GM21717 (cell line): ENCODE results near the gene SVIL.
"Not testable (repeated sequence)": the region's sequence is repeated elsewhere in the genome, so short reads cannot be mapped to it uniquely, and the experiment has no call there.

Source experiments
- ATAC-seq: cut with Tn5 transposase; IDR thresholded peaks from one replicate; pipeline ENCODE4 v1.9.1; 2021; ENCODE audit warnings: mild to moderate bottlenecking, moderate library complexity; ENCODE audit not compliant: unreplicated experiment

SVIL gene

DNA sequence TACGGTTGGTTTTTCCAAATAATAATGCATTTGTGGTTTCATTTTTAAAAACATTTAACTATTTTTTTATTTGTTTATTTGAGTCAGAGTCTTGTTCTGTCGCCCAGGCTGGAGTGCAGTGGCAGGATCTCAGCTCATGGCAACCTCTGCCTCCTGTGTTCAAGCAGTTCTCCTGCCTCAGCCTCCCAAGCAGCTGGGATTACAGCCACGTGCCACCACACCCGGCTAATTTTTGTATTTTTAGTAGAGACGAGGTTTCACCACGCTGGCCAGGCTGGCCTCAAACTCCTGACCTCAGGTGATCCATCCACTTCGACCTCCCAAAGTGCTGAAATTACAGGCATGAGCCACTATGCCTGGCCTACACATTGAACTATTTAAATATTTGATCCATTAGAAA lies 28.1 kb downstream of the SVIL start:
- not testable (repeated sequence) for ATAC-seq

DNA sequence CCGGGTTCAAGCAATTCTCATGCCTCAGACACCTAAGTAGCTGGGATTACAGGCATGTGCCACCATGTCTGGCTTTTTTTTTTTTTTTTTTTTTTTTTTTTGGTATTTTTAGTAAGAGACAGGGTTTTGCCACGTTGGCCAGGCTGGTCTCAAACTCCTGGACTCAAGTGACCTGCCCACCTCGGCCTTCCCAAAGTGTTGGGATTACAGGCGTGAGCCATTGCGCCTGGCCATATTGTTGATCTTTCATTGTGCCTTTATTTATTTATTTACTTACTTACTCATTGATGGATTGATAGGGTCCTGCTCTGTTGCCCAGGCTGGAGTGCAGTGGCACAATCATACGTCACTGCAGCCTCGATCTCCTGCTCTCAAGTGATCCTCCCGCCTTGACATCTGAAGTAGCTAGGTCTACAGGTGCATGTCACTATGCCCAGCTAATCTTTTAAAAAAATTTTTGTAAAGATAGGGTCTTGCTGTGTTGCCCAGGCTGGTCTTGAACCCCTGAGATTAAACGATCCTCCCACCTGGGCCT lies 30.4 kb downstream of the SVIL start:
- no peak for ATAC-seq

DNA sequence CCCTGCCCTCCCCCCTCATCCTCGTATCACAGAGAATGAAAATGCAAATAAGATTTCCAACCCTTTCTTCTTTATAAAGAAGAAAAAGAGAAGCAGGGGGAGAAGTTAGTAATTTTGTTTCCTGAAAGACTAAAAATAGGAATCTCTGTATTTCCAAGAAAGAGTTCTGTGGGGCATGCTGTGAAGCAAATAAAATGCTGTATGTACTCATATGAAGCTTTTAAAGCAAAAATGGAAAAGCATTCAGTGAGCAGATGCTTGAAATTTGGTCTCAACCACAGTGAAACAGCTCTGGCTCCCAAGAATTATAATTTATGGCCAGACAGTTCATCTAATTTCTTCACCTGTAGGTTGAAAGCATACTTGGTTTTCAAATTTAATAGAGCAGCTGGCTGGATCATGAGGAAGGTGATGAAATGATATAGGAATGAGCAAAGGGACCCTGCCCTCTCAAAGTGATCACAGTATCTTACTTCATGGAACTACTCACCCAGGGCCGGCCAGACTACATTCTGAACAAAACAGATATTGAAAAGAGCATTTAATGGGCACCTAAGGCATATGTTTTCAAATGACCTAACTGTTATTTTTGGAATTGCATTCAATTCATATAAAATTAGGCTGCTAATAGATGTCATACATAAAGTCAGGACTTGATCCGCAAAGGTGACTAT lies 31.4 kb downstream of the SVIL start:
- ATAC-seq: no peak

DNA sequence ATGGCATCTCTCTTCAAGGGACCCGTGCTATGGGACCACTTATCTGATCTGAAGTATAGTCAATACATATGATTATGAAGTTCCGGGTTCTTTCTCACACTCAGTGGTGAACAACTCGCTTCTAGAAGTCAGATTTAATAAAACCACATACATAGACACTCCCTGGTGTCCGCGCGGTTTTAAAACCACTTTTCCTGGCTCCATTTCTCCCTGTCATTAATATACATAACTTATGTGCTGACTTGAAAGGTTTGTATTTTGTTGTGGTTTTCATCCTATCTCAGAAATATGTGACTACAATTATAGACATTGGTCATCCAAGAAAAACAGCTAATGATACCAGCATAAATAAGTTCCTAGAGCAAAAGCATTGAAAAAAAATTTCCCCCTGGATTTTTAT lies 34.0 kb downstream of the SVIL start:
- no peak for ATAC-seq

DNA sequence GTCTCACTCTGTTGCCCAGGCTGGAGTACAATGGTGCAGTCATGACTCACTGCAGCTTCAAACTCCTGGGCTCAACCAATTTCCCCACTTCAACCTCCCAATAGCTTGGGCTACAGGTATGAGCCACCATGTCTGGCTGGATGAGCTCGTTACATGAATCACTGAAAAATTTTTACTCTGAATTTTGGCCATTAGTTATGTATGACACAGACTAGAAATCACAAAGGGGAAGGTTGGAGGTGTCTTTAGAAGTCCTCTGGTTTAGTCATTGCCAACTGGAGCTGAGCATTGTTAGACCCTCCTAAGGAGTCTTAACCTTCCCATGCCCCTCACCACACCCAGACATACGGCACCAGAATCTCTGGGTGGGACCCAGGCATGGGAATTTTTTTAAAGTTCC lies 34.7 kb downstream of the SVIL start:
- no peak for ATAC-seq

DNA sequence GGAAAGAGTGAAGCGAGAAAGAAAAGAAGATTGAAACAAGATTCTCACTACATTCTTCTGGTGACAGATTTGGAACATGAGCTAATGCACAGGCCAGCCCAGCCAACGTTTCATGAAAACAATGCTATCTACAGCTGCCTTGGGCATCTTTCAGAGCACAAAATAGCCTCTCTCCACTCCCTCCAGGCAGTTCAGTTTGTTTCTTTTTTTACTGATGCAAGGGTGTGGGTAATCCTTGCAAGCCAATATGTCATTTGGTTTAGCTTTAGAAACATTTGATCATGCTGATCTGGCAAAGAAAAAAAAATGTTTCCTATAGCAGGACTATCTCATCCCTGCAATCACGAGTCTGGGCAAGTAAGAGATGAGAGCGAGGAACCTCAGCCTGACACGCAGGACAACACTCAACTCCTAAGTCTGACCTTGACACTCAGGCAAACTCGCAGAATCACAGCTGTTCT lies 35.9 kb downstream of the SVIL start:
- no peak for ATAC-seq

DNA sequence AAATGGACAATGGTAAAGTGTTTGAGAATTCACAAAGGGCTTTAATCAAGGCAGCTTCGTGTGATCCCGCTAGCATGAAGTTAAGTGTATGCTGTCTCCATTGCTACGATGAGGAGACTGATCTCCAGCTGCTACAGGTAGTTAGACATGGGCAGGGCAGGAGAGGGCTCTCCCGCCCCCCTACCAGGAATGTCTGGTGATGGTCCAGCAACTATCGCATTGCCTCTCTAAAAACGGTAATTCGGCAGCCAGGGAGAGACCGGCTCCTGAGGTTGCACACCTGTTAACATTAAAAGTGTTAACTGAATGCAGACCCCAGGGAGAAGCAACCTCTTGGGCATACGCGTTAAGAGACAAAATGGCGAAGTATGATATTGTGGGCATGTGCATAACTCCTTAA lies 37.9 kb downstream of the SVIL start:
- ATAC-seq: no peak

DNA sequence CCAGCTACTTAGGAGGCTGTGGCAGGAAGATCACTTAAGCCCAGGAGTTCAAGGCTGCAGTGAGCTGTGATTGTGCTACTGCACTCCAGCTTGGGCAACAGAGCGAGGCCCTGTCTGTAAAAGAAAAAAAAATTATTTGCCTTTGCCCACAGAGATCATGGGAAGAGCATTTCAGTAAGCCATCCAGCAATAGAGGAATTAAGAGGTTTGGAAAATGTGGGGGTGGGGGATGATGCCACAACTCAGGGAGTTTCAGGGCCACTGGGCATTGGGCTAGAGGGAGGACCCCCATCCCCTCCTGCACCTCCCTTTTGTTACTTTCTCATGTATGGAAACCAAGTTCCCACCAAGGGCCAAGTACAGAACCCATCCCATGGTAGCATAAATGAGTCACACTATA lies 38.4 kb downstream of the SVIL start:
- ATAC-seq: no peak

DNA sequence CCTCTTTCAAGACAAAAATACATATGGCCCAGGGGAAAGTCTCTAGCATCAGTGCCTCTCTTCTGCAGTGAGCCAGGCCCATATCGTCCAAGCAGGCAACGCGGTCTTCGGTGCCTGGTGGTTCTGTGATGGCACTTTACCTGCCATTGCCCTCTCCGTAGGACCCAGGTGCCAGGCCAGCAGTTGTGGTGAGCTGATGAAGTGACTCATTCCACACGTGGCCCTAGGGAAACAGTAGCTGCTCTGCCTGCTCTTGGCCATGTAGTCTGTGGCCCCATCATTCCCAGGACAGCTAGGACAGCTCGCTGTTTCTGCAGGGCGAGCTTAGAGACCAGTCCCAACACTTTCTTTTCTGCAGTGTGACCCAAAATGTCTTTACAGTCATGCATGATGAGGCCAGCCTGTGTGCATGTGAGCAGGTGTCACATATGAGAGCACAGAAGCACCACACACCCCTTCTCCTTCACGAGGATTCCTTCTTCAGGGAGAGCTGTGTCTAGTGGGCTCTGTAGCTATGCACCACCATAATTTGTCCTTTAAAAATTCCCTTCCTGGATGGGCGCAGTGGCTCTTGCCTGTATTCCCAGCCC lies 39.0 kb downstream of the SVIL start:
- no peak for ATAC-seq

DNA sequence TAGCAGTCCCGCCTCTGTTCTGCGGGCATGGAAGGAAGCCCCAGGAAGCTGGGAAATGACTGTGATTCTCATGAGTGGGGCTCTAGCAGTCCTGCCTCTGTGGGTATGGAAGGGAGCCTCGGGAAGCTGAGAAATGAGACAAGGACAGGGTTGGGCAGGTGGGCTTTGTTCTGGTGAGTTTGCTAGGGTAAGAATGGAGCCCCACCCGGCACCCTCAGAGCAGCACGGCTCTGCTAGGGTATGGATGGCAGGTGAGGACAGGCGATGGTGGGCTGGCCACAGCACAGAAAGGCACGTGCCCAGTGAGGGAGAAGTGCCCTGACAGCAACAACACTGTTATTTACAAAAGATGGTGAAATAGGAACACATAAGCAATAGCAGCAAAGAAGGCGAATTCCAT lies 39.6 kb downstream of the SVIL start:
- ATAC-seq: no peak

DNA sequence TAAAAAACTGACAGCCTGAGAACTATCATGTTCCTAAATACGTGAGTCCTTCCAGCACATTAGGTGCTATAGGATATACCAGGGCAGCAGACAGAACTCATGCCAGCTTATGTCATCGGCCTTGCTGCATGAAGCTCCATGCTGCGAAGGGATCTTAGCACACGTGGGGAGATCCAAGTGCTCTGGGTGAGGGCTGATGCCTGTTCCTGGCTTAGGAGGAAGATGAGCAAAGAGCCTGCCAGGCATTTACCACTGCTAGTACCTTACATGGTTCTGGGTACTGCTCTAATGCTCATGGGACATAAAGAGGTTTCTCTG lies 43.2 kb downstream of the SVIL start:
- no peak for ATAC-seq

DNA sequence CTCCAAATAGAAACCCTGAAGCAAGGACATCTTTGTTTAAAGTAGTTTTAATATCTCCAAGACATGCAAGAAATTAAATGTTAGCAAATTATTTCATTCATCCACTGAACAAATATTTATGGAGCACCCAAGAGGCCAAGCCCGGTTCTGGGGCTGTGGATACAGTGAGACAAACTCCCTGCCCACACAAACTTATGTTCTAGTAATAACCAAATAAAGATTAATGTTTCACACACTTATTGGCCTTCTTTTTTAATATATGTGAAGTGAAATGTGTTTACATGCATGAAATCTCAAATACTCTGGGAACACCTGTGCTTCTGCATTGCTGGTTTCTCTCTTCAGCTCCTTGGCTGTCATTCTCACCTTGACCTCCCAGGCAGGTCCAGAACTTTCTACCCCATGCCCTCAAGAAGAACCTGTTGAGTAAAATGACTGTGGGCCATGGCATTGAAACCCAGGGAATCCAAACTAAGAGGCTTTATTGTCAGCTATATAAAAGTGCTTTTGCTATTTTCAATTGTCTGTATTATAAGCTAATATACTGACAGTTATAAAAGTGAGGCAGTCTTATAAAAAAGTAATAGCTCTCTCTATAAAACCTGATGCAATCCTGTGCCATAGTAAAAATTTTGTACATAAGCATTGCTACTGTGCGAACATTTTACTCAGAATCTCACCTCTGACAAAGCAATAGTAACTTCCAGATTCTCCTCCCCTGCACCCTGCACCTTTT lies 43.7 kb downstream of the SVIL start:
- no peak for ATAC-seq

DNA sequence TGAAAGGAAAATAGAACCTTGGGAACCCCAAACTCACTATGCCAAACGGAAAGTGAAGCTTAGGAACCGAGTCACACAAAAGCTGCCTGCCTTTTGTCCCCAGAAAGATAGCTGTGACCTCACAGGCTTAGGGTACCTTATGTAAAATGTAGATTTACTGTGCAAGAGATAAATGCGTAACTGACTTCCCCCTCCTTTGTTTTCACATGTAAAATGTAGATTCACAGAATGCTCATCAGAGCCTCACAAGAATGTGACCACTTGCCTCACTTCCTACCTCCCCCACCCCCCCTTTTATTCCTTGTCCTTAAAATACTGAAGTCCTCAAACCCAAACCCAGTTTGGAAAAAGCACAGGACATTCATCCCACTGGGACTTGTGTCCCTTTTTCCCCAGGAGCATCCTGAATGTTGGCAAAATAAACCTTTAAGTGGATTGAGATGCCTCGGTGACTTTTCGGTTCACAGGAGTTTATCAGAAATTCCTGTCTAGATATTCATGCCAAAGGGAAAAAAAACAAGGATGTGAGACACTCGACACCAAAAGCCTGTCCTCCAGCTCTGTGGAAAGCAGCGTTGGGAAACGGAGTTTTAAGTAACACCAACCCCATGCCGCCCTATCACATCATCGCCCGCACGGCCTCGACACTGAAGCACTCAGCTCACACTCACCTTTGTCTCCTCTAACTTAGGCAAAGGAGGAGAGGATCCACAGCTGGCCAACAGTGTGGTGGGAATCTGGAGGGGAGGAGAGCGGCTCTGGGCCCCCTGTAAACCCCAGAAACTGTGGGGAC lies 45.9 kb downstream of the SVIL start:
- ATAC-seq: no peak

DNA sequence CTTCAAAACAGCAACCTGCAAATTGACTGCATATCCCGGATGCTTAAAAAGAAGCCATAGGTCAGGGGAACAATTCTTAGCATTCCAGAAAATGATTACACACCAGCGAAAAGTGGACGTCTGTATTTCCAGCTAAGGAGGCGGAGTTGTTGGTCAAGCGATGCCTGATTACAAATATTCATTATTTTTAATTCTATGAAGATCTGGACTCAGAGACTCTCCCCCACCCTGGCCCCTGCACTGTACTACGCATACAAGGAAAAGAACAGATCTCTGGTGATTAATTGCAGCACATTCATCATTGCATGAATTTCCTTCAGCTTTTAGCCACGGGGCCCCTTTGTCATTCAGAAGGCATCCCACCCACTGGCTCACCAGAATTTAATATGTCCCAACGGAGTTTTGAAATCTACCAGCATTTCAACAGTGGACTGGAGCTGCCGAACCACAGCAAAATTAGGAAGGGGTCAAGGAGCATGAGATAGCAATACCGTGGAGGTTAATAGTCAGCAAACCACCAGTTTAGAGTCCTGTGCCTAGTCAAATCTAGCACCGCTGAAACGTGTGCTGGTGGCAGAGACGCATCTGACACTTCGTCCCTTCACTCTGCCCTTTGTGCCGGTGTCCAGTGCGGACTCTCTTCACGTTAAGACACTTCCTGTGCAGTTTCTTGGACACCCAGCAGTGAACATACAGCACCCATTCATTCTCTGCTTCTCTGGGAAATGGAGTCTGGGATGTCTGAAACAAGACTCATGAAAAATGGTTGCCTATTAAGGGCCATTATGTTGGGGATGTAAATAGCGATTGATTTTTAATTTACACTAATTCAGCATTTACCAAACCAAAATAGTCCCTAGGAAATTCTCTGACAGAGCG lies 46.8 kb downstream of the SVIL start:
- ATAC-seq: not testable (repeated sequence)

DNA sequence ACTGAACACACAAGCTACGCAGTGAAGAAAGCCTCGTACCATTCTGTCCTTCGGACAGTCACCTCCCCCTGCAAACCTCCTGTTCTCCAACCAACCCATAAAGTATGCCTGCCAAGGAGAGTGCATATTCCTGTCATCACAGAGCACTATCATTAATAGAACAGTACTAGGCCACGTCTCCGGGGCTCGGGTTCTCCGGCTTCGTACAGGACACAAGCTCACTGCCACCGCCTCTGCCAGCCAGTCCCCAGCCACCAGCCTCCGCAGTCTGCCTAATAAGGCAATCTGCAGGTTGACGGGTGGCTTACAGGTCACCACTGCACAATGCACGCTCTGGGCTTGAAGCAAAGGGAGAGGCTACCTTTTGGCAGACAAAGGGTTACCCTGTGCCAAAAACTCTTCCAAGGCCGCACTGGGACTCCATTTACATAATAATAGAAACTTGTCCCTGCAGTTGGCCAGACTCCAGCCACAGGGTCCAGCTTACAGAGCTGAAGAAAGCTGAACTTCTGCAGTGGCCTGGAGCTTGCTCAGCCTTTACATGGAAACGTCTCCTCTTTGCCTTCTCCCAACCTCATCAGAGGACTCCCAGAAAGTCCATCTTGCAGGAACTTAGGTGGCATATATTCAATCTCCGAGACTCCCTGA lies 47.5 kb downstream of the SVIL start:
- not testable (repeated sequence) for ATAC-seq

DNA sequence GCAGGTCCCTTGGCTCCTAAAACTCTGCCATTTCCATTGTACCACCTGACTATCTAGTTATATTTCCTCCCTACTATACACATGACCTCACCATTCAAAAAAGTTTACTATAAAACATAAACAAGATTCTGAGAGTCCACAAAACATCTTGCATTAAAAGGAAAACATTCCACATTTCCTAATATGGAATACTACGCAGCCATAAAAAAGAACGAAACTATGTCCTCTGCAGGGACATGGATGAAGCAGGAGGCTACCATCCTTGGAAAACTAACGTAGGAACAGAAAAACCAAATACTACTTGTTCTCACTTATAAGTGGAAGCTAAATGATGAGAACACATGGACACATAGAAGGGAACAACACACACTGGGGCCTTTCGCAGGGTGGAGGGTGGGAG lies 48.3 kb downstream of the SVIL start:
- ATAC-seq: no peak

DNA sequence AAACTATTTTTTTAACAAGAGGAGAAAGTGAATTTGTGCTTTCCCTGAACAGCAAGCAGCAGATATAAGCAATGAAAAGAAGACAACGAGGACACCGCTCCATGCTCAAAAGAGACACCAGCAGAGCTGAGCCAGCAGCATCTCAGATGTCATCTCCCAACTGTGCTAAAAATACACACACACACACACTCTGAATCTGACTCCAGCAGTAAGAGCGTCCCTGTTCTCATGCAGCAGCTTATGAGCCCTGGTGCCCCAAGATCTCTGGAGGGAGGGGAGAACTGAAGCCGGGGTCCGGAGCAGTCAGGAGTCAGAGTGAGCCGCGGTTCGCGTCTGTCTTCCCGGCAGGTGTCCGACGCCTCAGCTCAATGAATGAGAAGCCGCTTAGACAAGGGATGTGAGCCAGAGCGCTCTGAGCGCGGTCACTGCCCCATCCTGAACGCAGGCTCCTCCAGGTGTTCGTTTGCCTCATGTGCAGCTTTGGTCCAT lies 49.2 kb downstream of the SVIL start:
- no peak for ATAC-seq

DNA sequence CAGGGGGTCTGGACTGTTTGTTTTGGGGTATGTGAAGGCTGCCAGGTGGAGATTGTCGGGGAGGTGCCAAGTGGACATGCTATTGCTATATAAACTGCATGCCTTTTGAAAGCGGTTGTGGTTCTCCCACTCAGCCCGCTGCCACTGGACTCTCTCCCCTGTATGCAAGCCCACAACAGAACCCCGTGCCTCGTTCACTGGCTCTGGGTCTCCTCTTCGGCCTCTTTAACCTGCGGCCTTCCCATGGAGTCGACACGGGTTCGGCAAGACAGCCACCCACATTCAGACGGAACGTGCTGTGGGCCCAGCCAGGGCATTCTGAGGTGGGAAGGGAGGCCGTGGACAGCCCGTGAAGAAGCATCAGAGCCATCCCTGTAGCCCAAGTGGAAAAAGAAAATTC lies 50.3 kb downstream of the SVIL start:
- ATAC-seq: no peak

DNA sequence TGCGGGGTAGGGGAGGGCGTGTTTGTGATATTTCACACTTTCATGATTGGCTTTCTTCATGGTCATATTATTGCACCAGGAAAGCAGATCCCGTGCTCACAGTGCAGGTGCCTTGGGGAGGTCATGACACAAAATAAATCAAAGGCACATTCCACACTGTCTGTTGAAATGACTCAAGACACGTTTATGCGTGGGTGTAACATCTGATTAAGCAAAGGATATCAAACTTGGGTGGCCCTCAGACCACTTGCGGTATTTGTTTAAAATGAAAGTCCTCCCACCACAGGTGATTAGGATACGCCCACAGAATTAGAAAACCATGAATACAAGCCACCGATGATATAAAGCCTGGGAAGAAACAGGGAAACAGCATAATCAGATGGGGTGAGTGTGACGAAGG lies 51.1 kb downstream of the SVIL start:
- ATAC-seq: no peak

DNA sequence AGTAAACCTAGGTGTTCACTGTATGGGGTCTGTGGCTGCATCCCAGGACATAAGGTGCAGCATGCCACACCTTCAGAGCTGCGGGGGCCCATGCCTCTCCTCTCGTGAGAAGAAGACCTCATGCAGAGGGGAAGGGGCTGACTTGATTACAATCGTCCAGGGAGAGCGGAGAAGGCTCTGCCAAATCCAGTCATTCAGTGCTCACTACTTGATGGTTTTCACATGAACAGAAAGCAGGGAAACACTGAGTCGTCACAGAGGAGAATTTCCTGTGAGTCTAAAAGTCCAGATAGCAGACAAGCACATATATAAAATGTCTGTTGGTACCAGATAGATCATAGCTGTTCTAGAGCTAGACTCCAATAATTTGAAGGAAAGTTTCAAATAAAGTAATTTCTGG lies 52.0 kb downstream of the SVIL start:
- not testable (repeated sequence) for ATAC-seq
